Thoracic aorta (tissue), 2 donors: ENCODE results near the gene RUNX1. TPM values are rescaled to one million over a fixed set of nuclear protein-coding genes. Genes with fewer than 3 reads are reported as not detected.

Experiments
- ATAC-seq: fragments of 150-250 bp; one replicate; pipeline ENCODE4 v1.8.0; 2017; ENCODE audit warnings: low read depth; ENCODE audit not compliant: insufficient number of reproducible peaks, low FRiP score
- DNase-seq: peaks from one replicate; pipeline ENCODE4 v3.0.0-alpha.2; 2020; ENCODE audit warnings: low spot score
- H3K27ac ChIP-seq, 2 donors: fragments of 200-600 bp; sonication (generic); 1 replicate in 1 of 2; 2 replicates in 1 of 2; pipeline ENCODE4 v1.5.1; 2016; ENCODE audit warnings: mild to moderate bottlenecking in 2 of 2, moderate library complexity in 2 of 2
- H3K27me3 ChIP-seq: fragments of 200-600 bp; sonication (generic); replicated peaks from 2 replicates; pipeline ENCODE4 v1.6.0; 2016; ENCODE audit warnings: mild to moderate bottlenecking; ENCODE audit not compliant: insufficient read depth
- H3K36me3 ChIP-seq: fragments of 200-600 bp; sonication (generic); one replicate; pipeline ENCODE4 v1.5.1; 2016
- H3K4me1 ChIP-seq, 2 donors: fragments of 200-600 bp; sonication (generic); 1 replicate in 1 of 2; 2 replicates in 1 of 2; pipeline versions ENCODE4 v1.5.1 to v1.6.0; 2016; ENCODE audit warnings: low read depth in 2 of 2, mild to moderate bottlenecking in 1 of 2; ENCODE audit not compliant: control insufficient read depth in 1 of 2
- H3K4me3 ChIP-seq: fragments of 200-600 bp; sonication (generic); 2 replicates; pipeline ENCODE4 v1.5.1; 2016; ENCODE audit warnings: mild to moderate bottlenecking
- H3K9me3 ChIP-seq: fragments of 200-600 bp; sonication (generic); 2 replicates; pipeline ENCODE4 v1.5.1; 2016
- CTCF ChIP-seq: fragments of 200-600 bp; sonication (generic); IDR thresholded peaks from one replicate; pipeline ENCODE4 v1.5.1; 2019; ENCODE audit warnings: antibody characterized with exemption
- total RNA-seq, 2 donors: library from RNA; depleted of rRNA; stranded (reverse); fragments of >200 nt; gene quantifications; one replicate each; pipeline versions ENCODE4 v1.1.0 to v1.2.3, GENCODE V29; 2016

The RUNX1 gene
- total RNA-seq, 2 donors from 2014 or later = 47.4 to 64.7 TPM

- TF ChIP-seq CTCF = no peak
- ATAC-seq (no peak), DNase-seq (no peak)
- no peaks in the 10 kb centered on the region for H3K9me3 ChIP-seq
- H3K27me3 ChIP-seq = no peaks in the 10 kb centered on the region
- no peaks in the 10 kb centered on the region for H3K36me3 ChIP-seq
- no peak overlapping the region for H3K4me3 ChIP-seq
- H3K27ac ChIP-seq = no peak overlapping the region
- H3K4me1 ChIP-seq = no peaks in the 10 kb centered on the region
These were observed 112.7 kb downstream of the RUNX1 start for GRCh38 chr21:34936371-34936789.

- no peak overlapping the region for H3K27ac ChIP-seq
- H3K9me3 ChIP-seq = no peaks in the 10 kb centered on the region
- no peak for TF ChIP-seq CTCF
- no peak overlapping the region for H3K4me3 ChIP-seq
- H3K4me1 ChIP-seq = no peaks in the 10 kb centered on the region
- no peaks in the 10 kb centered on the region for H3K27me3 ChIP-seq
- no peak for ATAC-seq
- no peak for DNase-seq
- no peaks in the 10 kb centered on the region for H3K36me3 ChIP-seq
These were observed 113.2 kb downstream of the RUNX1 start for GRCh38 chr21:34935898-34936297.

GRCh38 chr21:34935452-34935851 lies 113.7 kb downstream of the RUNX1 start:
- DNase-seq = no peak
- no peak for ATAC-seq
- Histone ChIP-seq H3K9me3 (no peaks in the 10 kb centered on the region), H3K4me3 (no peak overlapping the region), H3K27me3 (no peaks in the 10 kb centered on the region), H3K27ac (no peak overlapping the region), H3K36me3 (no peaks in the 10 kb centered on the region), H3K4me1 (no peaks in the 10 kb centered on the region)
- TF ChIP-seq CTCF = no peak

DNA sequence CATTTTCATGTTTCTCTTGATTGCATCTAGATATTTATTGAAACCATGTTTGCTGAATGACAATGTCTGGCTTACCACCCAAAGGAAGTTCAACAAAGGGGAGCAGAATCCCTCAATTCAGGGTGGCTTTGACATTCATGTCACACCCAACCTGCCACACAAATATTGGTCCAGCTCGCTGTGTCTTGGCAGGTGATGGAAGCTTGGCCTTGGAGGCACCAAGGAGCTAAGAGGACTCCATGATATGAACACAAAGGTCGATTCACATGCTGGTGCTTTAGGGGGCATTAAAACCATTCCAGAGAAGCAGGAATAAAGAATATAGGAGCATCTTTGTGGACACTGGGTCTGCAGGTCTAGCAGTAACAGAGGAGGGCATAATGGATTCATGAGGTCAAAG lies 114.8 kb downstream of the RUNX1 start:
- Histone ChIP-seq H3K27ac (no peak overlapping the region), H3K27me3 (no peaks in the 10 kb centered on the region), H3K4me1 (no peaks in the 10 kb centered on the region), H3K4me3 (no peak overlapping the region), H3K36me3 (no peaks in the 10 kb centered on the region), H3K9me3 (no peaks in the 10 kb centered on the region)
- no peak for ATAC-seq
- no peak for TF ChIP-seq CTCF
- DNase-seq = no peak

DNA sequence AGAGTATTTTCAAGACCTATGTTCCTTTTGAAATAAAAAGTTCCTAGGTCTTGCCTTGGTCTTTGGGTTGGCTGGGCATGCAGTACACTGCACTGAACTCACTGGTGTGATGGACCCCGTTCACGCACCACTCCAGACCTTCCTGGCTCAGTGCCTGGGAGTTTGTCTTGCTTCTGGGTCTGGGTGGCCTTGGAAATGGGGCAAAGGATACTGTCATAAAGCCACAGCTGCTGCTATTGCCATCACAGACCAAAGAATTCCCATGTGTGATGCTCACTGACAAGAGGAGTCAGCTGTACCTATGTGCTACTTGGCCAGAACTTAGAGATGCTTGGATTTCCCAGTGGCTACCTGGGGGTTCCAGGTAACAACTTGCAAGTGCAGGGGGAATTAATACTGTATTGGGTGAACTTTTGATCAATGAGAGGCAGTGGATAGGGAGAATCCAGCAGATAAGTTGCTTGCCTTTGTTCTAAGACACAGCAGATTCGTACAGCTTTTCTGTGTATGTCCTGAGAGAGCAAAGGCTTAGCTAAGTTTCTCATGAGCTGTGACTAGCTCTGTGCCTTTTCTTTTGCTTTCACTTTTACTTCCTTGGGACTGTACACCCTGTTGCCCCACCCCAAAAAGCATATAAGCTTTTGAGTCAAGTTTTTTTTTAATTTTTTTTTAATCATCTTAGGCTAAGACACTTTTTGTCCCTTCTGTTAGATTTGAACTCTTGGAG lies 115.3 kb downstream of the RUNX1 start:
- H3K27me3 ChIP-seq = no peaks in the 10 kb centered on the region
- H3K27ac ChIP-seq = no peak overlapping the region

More for the DNA sequence above, 115.3 kb downstream of the RUNX1 start:
- Histone ChIP-seq H3K9me3 (no peaks in the 10 kb centered on the region), H3K4me1 (no peaks in the 10 kb centered on the region), H3K36me3 (no peaks in the 10 kb centered on the region), H3K4me3 (no peak overlapping the region)
- ATAC-seq = no peak
- no peak for TF ChIP-seq CTCF
- no peak for DNase-seq
